H9 (cell line): Measurements from ENCODE around the gene WDR43. TPM values are rescaled to one million over a fixed set of nuclear protein-coding genes. Genes with fewer than 3 reads are reported as not detected.

Source experiments
- DNase-seq: peaks from one replicate; pipeline ENCODE4 v3.0.0-alpha.2; 2017
- H2AFZ ChIP-seq: one replicate; pipeline ENCODE4 v1.6.1; 2013; ENCODE audit warnings: mild to moderate bottlenecking, low read length, control low read depth, moderate library complexity
- H2AK5ac ChIP-seq: 2 replicates; pipeline ENCODE4 v1.6.1; 2013; ENCODE audit warnings: low read length, control low read depth, mixed read lengths; ENCODE audit not compliant: insufficient read length
- H2BK120ac ChIP-seq: one replicate; pipeline ENCODE4 v1.6.1; 2013; ENCODE audit warnings: low read depth, mild to moderate bottlenecking, low read length, control low read depth, inconsistent platforms; ENCODE audit not compliant: poor library complexity, severe bottlenecking
- H2BK12ac ChIP-seq: 2 replicates; pipeline ENCODE4 v1.6.1; 2013; ENCODE audit warnings: low read length, control low read depth, mixed read lengths, low read depth; ENCODE audit not compliant: insufficient read length
- H2BK15ac ChIP-seq: 2 replicates; pipeline ENCODE4 v1.6.1; 2013; ENCODE audit warnings: low read depth, low read length, control low read depth
- H2BK20ac ChIP-seq: one replicate; pipeline ENCODE4 v1.6.1; 2013; ENCODE audit warnings: low read depth, mild to moderate bottlenecking, low read length, control low read depth, inconsistent platforms; ENCODE audit not compliant: poor library complexity, severe bottlenecking
- H2BK5ac ChIP-seq: 2 replicates; pipeline ENCODE4 v1.6.1; 2013; ENCODE audit warnings: low read length, control low read depth, mixed read lengths; ENCODE audit not compliant: insufficient read length
- H3K14ac ChIP-seq: 2 replicates; pipeline ENCODE4 v1.6.1; 2013; ENCODE audit warnings: low read length, control low read depth; ENCODE audit not compliant: insufficient read depth
- H3K18ac ChIP-seq: 2 replicates; pipeline ENCODE4 v1.6.1; 2013; ENCODE audit warnings: low read depth, mild to moderate bottlenecking, mixed read lengths, low read length, control low read depth; ENCODE audit not compliant: insufficient read length
- H3K23ac ChIP-seq: 2 replicates; pipeline ENCODE4 v1.6.1; 2013; ENCODE audit warnings: low read length, control low read depth, mixed read lengths, low read depth; ENCODE audit not compliant: insufficient read length
- H3K23me2 ChIP-seq: 2 replicates; pipeline ENCODE4 v1.6.1; 2013; ENCODE audit warnings: low read depth, mild to moderate bottlenecking, mixed read lengths, low read length, control low read depth; ENCODE audit not compliant: insufficient read length, poor library complexity, severe bottlenecking
- H3K27ac ChIP-seq: 2 replicates; pipeline ENCODE4 v1.5.1; 2013; ENCODE audit warnings: low read length, control low read depth, mixed read lengths, low read depth; ENCODE audit not compliant: insufficient read length
- H3K27me3 ChIP-seq: 2 replicates; pipeline ENCODE4 v1.6.1; 2013; ENCODE audit warnings: low read length, control low read depth, inconsistent platforms; ENCODE audit not compliant: insufficient read depth
- H3K4ac ChIP-seq: 2 replicates; pipeline ENCODE4 v1.6.1; 2013; ENCODE audit warnings: low read depth, mild to moderate bottlenecking, control low read depth, inconsistent platforms, low read length, moderate library complexity
- H3K4me1 ChIP-seq: 2 replicates; pipeline ENCODE4 v1.6.1; 2013; ENCODE audit warnings: low read length, control low read depth, inconsistent platforms; ENCODE audit not compliant: insufficient read depth
- H3K4me2 ChIP-seq: 2 replicates; pipeline ENCODE4 v1.6.1; 2013; ENCODE audit warnings: low read length, control low read depth, mixed read lengths; ENCODE audit not compliant: insufficient read length, insufficient read depth
- H3K56ac ChIP-seq: 2 replicates; pipeline ENCODE4 v1.6.1; 2013; ENCODE audit warnings: low read depth, mild to moderate bottlenecking, mixed read lengths, low read length, control low read depth; ENCODE audit not compliant: insufficient read length
- H3K79me1 ChIP-seq: 2 replicates; pipeline ENCODE4 v1.6.1; 2013; ENCODE audit warnings: low read depth, mild to moderate bottlenecking, moderate library complexity, low read length, control low read depth, inconsistent platforms; ENCODE audit not compliant: insufficient read depth, poor library complexity, severe bottlenecking
- H3K79me2 ChIP-seq: 2 replicates; pipeline ENCODE4 v1.6.1; 2013; ENCODE audit warnings: low read length, control low read depth, inconsistent platforms; ENCODE audit not compliant: insufficient read depth
- H3K9ac ChIP-seq: 2 replicates; pipeline ENCODE4 v1.6.1; 2013; ENCODE audit warnings: low read length, control low read depth, mixed read lengths; ENCODE audit not compliant: insufficient read length; ENCODE audit errors: extremely low read depth
- H3K9me3 ChIP-seq: one replicate; pipeline ENCODE4 v1.6.1; 2013; ENCODE audit warnings: low read depth, low read length, inconsistent platforms; ENCODE audit not compliant: control insufficient read depth
- H3T11ph ChIP-seq: one replicate; pipeline ENCODE4 v1.6.1; 2013; ENCODE audit warnings: mild to moderate bottlenecking, low read length, control low read depth, inconsistent platforms
- H4K20me1 ChIP-seq: one replicate; pipeline ENCODE4 v1.6.1; 2013; ENCODE audit not compliant: control insufficient read depth, insufficient read length, insufficient read depth
- H4K5ac ChIP-seq: 2 replicates; pipeline ENCODE4 v1.6.1; 2013; ENCODE audit warnings: low read depth, mild to moderate bottlenecking, mixed read lengths, low read length, control low read depth; ENCODE audit not compliant: insufficient read length
- H4K8ac ChIP-seq: replicated peaks from 2 replicates; pipeline ENCODE4 v1.6.1; 2013; ENCODE audit warnings: low read length, control low read depth, mixed read lengths, low read depth; ENCODE audit not compliant: insufficient read length
- H4K91ac ChIP-seq: 2 replicates; pipeline ENCODE4 v1.6.1; 2013; ENCODE audit warnings: low read depth, mild to moderate bottlenecking, moderate library complexity, mixed read lengths, low read length, control low read depth; ENCODE audit not compliant: insufficient read length
- H3K27ac Mint-ChIP-seq, 3 experiments: 2 replicates in 2 of 3; 3 replicates in 1 of 3; pipeline ENCODE4 v1.8.0; 2020 to 2021; ENCODE audit warnings: mixed read lengths in 3 of 3, mild to moderate bottlenecking in 1 of 3, moderate library complexity in 1 of 3
- H3K27me3 Mint-ChIP-seq: 2 replicates; pipeline ENCODE4 v1.8.0; 2021; ENCODE audit warnings: low read depth, mild to moderate bottlenecking, moderate library complexity, mixed read lengths
- H3K36me3 Mint-ChIP-seq, 3 experiments: 2 replicates in 2 of 3; 3 replicates in 1 of 3; pipeline ENCODE4 v1.8.0; 2020 to 2021; ENCODE audit warnings: low read depth in 3 of 3, mixed read lengths in 3 of 3; ENCODE audit not compliant: insufficient read depth in 1 of 3
- H3K4me1 Mint-ChIP-seq, 2 experiments: 2 replicates each; pipeline ENCODE4 v1.8.0; 2020; ENCODE audit warnings: mixed read lengths in 2 of 2
- H3K4me3 Mint-ChIP-seq, 2 experiments: 2 replicates in 1 of 2; 3 replicates in 1 of 2; pipeline ENCODE4 v1.8.0; 2020 to 2021; ENCODE audit warnings: mild to moderate bottlenecking in 2 of 2, mixed read lengths in 2 of 2, moderate library complexity in 1 of 2
- H3K9me3 Mint-ChIP-seq, 2 experiments: 2 replicates in 1 of 2; 3 replicates in 1 of 2; pipeline ENCODE4 v1.8.0; 2020; ENCODE audit warnings: mild to moderate bottlenecking in 2 of 2, mixed read lengths in 2 of 2, moderate library complexity in 1 of 2
- WGBS: extraction: QIAGEN DNeasy Blood & Tissue Kit; methylation state at CpG from one replicate; pipeline ENCODE4 v1.1.7; 2013; ENCODE audit warnings: missing lambda C conversion rate, low lambda C conversion rate, mixed read lengths; ENCODE audit not compliant: insufficient read length; ENCODE audit errors: extremely low coverage; 5-methylcytosine and 5-hydroxymethylcytosine counted together
- total RNA-seq: library from RNA; stranded (reverse); gene quantifications from 2 replicates; pipeline ENCODE4 v1.2.1, GENCODE V29; 2021
- TF ChIP-seq, protein P1 (sequence below): fragments of 200-600 bp; sonication (generic); conservative IDR thresholded peaks from 3 replicates; pipeline ENCODE4 v1.8.0; 2021; ENCODE audit warnings: antibody characterized with exemption, mild to moderate bottlenecking

The WDR43 gene
- total RNA-seq, 1 experiment from 2014 or later, result 186 TPM

DNA sequence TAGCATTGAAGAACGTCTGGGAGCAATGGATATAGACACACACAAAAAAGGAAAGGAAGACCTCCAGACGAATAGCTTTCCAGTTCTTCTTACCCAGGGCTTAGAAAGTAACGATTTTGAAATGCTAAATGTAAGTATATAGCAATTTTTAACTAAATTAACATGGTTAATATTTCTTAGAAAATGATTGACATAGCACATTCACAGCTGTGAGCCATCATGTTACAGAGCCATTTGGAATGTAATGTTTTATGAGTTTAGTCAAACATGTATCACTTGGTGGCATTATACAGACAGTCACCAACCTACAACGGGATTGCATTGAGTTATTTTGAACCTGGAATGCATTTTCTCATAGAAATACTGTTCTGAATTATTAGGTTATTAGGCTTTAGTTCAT, 35.1 kb downstream of the WDR43 start:
- no peak overlapping the region for H2BK120ac ChIP-seq
- no peak overlapping the region for H4K8ac ChIP-seq
- H3K23me2 ChIP-seq, result no peaks in the 10 kb centered on the region
- H4K5ac ChIP-seq, result no peak overlapping the region
- H2AK5ac ChIP-seq, result no peak overlapping the region
- no peak overlapping the region for H3K14ac ChIP-seq
- WGBS, result no CpG with 5 or more reads among the region's 4 CpGs
- no peak for DNase-seq
- no peak overlapping the region for H4K91ac ChIP-seq
- Mint-ChIP-seq H3K36me3 (peaks cover 47 to 94% (median 86%) of the 10 kb centered on the region in 3 experiments), H3K4me3 (no peak overlapping the region), H3K27me3 (no peaks in the 10 kb centered on the region), H3K9me3 (no peaks in the 10 kb centered on the region), H3K27ac (no peak overlapping the region), H3K4me1 (no peaks in the 10 kb centered on the region)
- H3K27ac ChIP-seq, result no peak overlapping the region
- H3K56ac ChIP-seq, result no peak overlapping the region
- H3K9me3 ChIP-seq, result no peaks in the 10 kb centered on the region
- no peak overlapping the region for H3K18ac ChIP-seq
- H2BK15ac ChIP-seq, result no peak overlapping the region
- no peak overlapping the region for H2AFZ ChIP-seq
- 0 out of 2 replicates have a peak, but pooled peaks cover 2% of the 10 kb centered on the region for H3K79me2 ChIP-seq
- H3K79me1 ChIP-seq, result peaks cover 1% of the 10 kb centered on the region
- no peaks in the 10 kb centered on the region for H3K27me3 ChIP-seq
- no peak overlapping the region for H2BK12ac ChIP-seq
- no peak overlapping the region for H3T11ph ChIP-seq
- H3K4me1 ChIP-seq, result no peaks in the 10 kb centered on the region
- no peak overlapping the region for H3K9ac ChIP-seq
- no peak overlapping the region for H3K4me2 ChIP-seq
- no peak overlapping the region for H3K23ac ChIP-seq
- no peak overlapping the region for H2BK5ac ChIP-seq
- TF ChIP-seq, protein P1, sequence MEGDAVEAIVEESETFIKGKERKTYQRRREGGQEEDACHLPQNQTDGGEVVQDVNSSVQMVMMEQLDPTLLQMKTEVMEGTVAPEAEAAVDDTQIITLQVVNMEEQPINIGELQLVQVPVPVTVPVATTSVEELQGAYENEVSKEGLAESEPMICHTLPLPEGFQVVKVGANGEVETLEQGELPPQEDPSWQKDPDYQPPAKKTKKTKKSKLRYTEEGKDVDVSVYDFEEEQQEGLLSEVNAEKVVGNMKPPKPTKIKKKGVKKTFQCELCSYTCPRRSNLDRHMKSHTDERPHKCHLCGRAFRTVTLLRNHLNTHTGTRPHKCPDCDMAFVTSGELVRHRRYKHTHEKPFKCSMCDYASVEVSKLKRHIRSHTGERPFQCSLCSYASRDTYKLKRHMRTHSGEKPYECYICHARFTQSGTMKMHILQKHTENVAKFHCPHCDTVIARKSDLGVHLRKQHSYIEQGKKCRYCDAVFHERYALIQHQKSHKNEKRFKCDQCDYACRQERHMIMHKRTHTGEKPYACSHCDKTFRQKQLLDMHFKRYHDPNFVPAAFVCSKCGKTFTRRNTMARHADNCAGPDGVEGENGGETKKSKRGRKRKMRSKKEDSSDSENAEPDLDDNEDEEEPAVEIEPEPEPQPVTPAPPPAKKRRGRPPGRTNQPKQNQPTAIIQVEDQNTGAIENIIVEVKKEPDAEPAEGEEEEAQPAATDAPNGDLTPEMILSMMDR, result no peak
- no peaks in the 10 kb centered on the region for H4K20me1 ChIP-seq
- H2BK20ac ChIP-seq, result no peak overlapping the region
- no peak overlapping the region for H3K4ac ChIP-seq
